Middle frontal gyrus (tissue), 1 donor: Measurements from ENCODE around the gene OR6C1.
"Not testable (repeated sequence)": the region's sequence is repeated elsewhere in the genome, so short reads cannot be mapped to it uniquely, and the experiment has no call there.

Experiments used
- DNase-seq: peaks from one replicate; pipeline ENCODE4 v3.0.0-alpha.2; 2015; ENCODE audit warnings: low spot score; ENCODE audit errors: extremely low spot score

The OR6C1 gene

DNA sequence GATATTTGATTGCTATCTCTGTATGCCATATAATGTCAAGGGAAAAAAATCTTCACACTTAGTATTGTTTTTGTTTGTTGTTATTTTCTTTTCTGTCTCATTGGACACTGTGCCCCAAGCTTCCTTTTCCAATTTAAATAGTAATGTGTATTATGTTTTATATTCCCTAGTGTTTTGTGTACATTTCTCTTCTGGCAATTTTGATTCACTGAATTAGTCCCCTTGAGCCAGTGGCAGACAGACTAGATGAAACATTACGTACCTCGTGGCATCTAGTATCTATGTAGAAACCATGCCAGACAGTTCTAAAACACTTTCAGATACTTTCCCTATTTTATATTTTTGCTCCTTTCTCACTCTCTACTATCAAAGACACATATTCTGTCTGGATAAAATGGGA lies at the start of gene OR6C1:
Gene OR6C1 (plus strand): TSS at position 301 of the 400 bp plus-strand sequence. CDS start 6,257 bp downstream, outside the sequence.
- DNase-seq: no peak

DNA sequence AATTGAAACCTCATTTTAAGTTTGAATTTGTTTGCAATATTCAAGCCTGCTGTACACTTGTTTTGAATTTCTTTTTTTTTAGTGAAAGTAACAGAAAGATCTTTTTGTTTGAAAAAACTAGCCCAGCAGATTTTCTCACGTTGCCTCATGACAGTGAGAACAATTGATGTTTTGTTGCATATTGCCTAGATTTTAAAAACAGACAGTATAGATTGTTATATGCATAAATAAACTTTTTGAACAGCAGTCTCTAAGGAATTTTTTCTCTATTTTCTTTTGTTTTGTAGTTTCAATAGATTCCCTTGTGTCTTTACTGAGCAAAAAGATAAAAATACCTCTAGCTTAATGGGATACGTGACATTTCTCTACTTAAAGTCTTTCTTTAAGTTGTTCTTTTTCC lies 33.2 kb upstream of the OR6C1 start:
- no peak for DNase-seq

- no peak for DNase-seq
Observed at GRCh38 chr12:55289999-55290398, 24.1 kb upstream of the OR6C1 start.

DNA sequence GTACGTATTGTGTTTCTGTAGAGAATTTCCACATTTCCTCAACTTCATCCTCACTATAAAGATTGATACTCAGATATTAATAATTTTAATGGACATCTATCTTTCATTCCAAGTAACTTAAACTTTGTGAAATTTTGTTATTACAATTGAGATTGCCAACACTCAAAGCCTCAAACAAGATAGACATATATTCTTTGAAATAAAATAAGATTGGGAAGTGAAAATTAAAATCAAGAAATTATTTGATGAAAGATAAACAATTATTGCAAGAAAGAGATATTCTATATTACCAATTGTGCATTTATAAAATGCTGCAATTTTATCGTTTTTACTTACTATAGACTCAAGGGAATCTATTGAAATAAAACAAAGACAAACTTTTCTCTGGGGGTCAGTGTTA lies 17.7 kb upstream of the OR6C1 start, which contains the start of gene OR6C6:
Gene OR6C6 (minus strand): TSS at position 101 of the 400 bp plus-strand sequence. CDS start 1,337 bp downstream, outside the sequence.
- DNase-seq: no peak

DNA sequence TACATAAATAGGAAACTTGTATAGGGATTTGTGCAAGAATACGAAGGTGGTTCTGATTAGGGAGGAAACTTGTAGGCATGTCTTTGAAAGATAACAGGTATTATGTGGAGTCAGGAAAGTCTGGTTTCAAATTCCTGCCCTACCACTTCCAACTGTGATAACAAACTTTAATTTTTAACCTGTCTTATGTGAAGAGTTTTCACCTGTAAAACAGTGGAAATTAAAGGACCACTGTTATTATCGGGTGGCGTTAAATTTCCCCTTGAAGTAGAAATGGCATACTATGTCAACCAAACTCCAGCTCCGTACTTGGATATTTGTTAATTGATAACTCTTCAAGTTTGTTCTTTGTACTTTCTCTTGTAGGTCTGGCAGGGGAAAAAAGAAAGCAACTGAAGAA lies 6.1 kb downstream of the OR6C1 start:
- no peak for DNase-seq

DNA sequence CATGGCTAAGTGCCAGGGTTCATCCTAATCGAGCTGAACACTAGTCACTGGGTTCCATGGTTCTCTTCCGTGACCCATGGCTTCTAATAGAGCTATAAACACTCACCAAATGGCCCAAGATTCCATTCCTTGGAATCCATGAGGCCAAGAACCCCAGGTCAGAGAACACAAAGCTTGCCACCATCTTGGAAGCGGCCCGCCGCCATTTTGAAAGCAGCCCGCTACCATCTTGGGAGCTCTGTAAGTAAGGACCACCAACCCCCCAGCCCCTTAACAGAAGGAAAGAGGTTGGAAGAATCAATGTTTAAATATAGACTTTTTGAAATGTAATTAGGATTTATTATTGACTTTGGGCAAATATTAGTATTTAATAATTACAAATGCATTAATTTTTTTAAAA lies 11.7 kb downstream of the OR6C1 start:
- DNase-seq: not testable (repeated sequence)

GRCh38 chr12:55330446-55330845 lies 16.3 kb downstream of the OR6C1 start, which contains the start of gene OR6C3:
TSS of gene OR6C3 (plus strand) at chr12:55330746. CDS start at chr12:55331701, 955 bp downstream.
- no peak for DNase-seq

DNA sequence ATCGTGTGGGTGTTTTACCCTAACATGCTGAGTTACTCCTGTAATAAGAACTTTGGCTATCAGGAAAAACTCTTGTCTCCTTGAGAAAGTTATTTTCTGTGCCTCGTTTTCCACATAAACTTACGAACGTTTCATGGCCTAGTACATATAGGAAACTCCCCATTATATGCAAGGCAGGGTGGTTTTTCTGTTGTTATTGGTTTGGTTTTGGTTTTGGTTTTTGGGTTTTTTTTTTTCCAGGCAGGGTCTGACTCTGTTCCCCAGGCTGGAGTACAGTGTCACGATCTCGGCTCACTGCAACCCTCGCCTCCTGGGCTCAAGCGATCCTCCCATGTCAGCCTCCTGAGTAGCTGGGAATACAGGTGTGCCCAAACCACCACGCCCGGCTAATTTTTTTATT lies 21.9 kb downstream of the OR6C1 start:
- DNase-seq: no peak

DNA sequence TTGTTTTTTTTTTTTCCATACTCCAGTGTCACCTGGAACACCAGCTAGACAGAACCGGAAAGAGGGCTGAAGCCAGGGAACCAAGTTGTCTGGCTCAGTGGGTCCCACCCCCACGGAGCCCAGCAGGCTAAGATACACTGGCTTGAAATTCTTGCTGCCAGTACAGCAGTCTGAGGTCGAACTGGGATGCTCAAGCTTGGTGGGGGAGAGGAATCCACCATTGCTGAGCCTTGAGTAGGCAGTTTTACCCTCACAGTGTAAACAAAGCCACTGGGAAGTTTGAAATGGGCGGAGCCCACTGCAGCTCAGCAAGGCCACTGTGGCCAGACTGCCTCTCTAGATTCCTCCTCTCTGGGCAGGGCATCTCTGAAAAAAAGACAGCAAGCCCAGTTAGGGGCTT lies 41.2 kb downstream of the OR6C1 start:
- not testable (repeated sequence) for DNase-seq

DNA sequence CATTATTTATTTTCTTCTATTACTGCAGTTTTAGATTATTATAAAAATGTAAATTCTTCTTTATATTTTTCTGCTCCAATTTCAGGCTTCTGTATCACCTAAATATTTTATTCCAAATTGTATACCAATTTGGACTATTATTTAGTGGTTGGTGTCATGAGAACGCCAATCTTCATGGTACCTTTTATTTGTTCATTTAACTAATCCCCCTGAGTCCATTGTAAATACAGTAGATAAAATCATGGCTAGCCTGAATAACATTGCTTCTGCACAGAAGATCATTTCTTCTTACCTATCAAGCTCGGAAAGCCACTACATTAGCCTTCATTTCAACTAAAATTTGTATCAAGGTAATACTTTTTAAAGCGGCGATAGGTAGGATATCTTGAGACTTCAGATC lies 48.5 kb downstream of the OR6C1 start, which contains the start of gene OR6C75:
Gene OR6C75 (plus strand): TSS at position 301 of the 400 bp plus-strand sequence. CDS start 2,136 bp downstream, outside the sequence.
- DNase-seq: no peak

DNA sequence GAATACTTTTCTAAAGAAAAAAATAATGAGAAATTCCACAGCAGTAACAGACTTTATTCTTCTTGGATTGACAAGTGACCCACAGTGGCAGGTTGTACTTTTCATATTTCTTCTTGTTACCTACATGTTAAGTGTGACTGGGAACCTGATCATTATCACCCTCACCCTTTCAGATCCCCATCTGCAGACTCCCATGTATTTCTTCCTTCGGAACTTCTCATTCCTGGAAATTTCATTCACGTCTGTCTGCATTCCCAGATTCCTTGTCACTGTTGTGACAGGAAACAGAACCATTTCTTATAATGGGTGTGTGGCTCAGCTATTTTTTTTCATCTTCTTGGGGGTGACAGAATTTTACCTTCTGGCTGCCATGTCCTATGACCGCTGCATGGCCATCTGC lies 50.9 kb downstream of the OR6C1 start:
- no peak for DNase-seq
